ENCODE data around the gene TTLL4.
"Not testable (repeated sequence)": the region's sequence is repeated elsewhere in the genome, so short reads cannot be mapped to it uniquely, and the experiment has no call there.

TTLL4 gene

GRCh38 chr2:218754781-218755180, 44.1 kb downstream of the TTLL4 start:
- no peak for TF ChIP-seq CTCF (conservative IDR thresholded peaks at IDR 0.05)
- no peak overlapping the region for H3K27ac ChIP-seq

- no peak overlapping the region for H3K27ac ChIP-seq
- no peak for TF ChIP-seq CTCF (conservative IDR thresholded peaks at IDR 0.05)
- TF ChIP-seq ZFX (IDR thresholded peaks at IDR 0.05): no peak
Observed at GRCh38 chr2:218755198-218755566, 44.5 kb downstream of the TTLL4 start.

- no peak for TF ChIP-seq CTCF (conservative IDR thresholded peaks at IDR 0.05)
- no peak for TF ChIP-seq ZFX (IDR thresholded peaks at IDR 0.05)
- H3K27ac ChIP-seq: no peak overlapping the region
Observed at GRCh38 chr2:218755567-218756404, 45.2 kb downstream of the TTLL4 start.

GRCh38 chr2:218756599-218757377, 46.2 kb downstream of the TTLL4 start:
- TF ChIP-seq CTCF (conservative IDR thresholded peaks at IDR 0.05): no peak
- TF ChIP-seq ZFX (IDR thresholded peaks at IDR 0.05): no peak
- H3K27ac ChIP-seq: no peak overlapping the region

GRCh38 chr2:218761795-218762194, 51.2 kb downstream of the TTLL4 start:
- H3K27ac ChIP-seq: no peak overlapping the region
- no peak for TF ChIP-seq ZFX (IDR thresholded peaks at IDR 0.05)
- no peak for TF ChIP-seq CTCF (conservative IDR thresholded peaks at IDR 0.05)

GRCh38 chr2:218772759-218773158, 62.1 kb downstream of the TTLL4 start:
- not testable (repeated sequence) for H3K27ac ChIP-seq

- no peak for TF ChIP-seq CTCF (conservative IDR thresholded peaks at IDR 0.05)
- TF ChIP-seq ZFX (IDR thresholded peaks at IDR 0.05): no peak
- H3K27ac ChIP-seq: no peak overlapping the region
Observed at GRCh38 chr2:218773881-218774280, 63.2 kb downstream of the TTLL4 start.
